Fibroblast of skin of right quadriceps (primary cell): ENCODE results near the gene ANKRD13A.

ENCODE experiments used
- DNase-seq: peaks from one replicate; pipeline ENCODE4 v3.0.0-alpha.2; 2013

The ANKRD13A gene

DNA sequence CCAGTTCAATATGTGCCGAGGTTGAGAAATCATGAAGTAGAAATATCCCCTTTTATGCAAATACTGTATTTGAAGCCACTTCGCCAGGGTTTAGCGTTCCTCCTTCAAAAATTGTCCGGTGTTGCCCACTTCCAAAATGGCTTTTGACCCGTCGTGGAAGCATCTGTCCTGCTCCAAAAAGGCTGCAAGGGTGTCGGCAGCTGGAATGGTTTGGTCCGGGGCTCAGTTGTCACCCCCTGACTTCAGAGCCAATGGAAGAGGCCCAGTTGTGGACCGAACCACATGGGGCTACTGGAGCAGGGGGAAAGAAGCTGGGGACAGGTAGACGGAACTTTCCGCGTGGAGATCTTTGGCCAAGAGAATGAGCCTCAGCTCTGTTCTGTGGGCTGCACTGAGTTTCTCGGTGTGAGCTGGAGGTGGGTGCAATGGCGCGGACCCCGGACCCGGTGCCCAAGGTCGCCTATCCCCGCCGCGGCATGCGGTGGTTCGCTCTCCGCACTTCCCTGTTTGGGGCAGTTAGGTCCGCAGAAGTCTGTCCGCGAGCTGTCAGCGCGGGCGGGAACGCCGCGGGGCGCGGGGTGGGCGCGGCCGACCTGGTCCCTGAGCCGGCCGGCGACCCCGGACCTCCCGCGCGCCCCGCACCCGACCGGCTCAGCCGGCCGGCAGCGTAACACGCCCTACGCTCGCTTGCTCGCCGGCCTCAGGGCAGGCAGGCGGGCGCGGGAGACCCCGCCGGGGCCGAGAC lies at the start of gene ANKRD13A:
Gene ANKRD13A (plus strand): TSS at position 527 of the 745 bp plus-strand sequence. CDS start 259 bp downstream, outside the sequence.
- DNase-seq, result peak; percentile 96

DNA sequence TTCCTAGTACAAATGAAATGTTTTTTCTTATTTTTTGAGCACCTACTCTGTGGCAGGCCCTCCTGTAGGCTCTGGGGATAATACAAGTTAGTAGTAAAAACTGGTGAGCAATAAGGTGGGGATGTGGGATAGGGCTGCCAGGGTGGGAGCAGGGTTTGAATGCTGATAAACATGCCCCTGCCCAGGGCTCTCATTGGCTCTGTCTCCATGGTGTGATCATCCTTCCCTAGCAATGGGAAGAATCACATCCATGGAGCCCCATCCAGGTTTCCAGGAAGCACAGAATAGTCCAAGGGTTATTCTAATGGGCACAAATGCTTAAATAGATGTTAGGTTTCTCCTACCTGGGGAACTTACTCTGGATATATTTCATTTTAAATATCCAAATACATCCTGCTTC lies 48.6 kb upstream of the ANKRD13A start:
- DNase-seq, result no peak

DNA sequence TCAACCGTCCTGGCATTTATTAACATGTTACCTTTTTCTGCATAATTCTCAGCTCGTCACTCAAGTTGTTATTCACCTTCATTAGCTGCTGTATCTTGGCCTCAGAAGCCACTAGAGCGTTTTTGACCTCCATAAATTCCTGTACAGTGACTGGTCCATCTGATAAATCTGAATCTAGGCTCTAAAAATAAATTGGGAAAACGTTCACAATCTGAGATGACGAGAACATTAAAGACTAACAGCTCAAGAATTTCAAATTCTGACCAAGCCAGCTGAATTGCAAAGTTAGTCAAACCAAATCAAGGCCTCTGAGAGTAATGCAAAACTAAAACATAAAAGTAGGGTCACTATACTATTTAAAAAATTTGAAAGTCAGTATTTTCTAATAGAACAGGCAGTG lies 48.1 kb upstream of the ANKRD13A start:
- DNase-seq, result peak; percentile 93

DNA sequence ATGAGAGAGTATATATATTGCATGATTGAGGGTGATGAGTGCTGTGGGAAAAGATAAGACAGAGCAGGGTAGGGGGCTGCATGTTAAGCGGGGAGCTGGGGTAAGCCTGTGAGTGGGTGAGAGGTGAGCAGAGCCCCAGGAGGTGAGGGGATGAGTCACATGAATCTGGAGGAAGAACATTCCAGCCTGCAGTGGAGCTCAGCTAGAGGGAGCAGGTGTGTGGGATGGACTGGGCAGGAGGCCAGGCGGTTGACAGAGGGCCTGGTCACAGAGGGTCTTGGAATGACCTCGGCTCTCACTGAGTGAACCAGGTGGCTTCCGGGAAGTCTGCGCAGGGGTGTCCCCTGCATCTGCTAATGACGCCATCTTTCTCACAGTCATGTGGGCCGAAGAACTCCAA lies 47.5 kb upstream of the ANKRD13A start:
- DNase-seq, result peak; percentile 79

DNA sequence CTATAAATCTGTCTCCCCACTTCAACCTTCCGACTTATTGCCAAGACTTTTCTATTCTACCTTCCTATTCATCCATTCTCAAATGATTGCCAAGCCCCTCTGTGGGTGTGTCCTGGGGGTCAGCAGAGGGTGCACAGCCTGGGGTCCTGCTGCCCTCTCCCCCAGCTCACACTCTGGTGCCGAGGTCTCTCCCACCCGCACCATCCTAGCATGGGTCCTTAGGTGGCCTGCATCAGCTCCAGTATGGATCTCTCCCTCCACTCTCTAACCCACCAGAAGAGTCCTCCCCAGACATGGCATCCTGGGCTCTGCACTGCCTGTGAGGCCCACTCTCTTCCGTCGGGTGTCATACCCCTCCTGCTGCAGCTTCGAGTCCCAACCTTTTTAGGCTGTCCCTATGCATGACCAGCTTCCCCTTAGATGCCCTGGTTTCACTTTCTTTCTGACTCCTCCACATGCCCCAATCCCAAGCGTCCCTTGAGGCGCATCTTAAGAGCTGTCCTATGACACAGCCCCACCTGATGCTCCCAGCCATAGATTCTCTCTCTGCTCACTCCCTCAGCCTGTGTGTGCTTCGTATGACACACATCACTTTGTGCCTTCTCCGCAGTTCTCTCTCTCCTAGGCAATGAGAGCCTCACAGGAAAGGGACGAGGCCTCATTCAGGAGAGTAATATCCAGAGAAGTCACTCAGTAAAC lies 46.9 kb upstream of the ANKRD13A start:
- no peak for DNase-seq

DNA sequence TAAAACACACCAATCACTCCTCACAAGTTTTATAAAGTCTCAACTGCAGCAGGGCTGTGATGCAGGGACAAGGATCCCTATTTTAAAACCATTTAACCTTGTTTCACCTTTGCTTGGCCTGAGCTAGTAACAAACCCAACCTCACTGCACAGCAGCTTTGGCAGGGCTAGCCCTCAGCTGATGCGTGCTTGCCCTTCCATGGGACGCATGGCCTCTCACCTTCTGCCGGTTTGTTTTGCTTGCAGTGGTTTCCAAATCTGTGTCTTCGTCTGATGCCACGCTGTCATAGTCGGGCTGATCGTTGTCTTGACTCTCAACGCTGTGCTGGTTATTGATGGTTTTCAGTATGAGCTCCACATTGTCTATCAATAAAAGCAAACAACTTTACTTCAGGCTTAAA lies 46.4 kb upstream of the ANKRD13A start:
- DNase-seq, result no peak

DNA sequence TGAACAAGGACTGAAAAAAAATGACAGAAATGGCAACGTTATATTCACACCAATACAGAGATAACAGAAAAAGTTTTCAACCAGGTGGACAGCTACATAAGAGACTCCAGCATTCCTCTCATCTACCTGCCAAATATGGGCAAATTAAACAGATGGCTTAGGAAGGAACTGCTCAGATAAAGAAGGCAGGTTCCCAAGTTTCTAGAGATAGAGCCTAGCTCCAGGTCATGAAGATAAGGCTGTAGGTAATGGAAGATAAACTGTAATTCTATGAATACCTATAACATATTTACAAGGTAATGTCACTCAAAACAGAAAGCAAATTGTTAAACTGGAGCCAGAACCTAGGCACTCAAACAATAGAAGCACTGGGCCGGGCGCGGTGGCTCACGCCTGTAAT lies 45.6 kb upstream of the ANKRD13A start:
- no peak for DNase-seq

DNA sequence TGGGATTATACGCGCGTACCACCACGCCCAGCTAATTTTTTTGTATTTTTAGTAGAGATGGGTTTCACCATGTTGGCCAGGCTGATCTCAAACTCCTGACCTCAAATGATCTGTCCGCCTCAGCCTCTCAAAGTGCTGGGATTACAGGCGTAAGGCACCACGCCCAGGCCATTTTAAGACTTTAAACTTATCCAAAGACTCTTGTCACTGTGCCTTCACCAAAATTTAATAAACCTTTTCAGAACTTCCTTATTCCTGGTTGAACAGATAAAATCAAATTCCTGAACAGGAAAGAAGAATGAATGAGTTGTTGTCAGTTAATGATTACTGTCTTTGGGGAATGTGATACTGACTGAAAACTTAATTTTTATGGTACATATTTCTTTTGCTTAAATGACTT lies 40.9 kb upstream of the ANKRD13A start:
- DNase-seq, result no peak

DNA sequence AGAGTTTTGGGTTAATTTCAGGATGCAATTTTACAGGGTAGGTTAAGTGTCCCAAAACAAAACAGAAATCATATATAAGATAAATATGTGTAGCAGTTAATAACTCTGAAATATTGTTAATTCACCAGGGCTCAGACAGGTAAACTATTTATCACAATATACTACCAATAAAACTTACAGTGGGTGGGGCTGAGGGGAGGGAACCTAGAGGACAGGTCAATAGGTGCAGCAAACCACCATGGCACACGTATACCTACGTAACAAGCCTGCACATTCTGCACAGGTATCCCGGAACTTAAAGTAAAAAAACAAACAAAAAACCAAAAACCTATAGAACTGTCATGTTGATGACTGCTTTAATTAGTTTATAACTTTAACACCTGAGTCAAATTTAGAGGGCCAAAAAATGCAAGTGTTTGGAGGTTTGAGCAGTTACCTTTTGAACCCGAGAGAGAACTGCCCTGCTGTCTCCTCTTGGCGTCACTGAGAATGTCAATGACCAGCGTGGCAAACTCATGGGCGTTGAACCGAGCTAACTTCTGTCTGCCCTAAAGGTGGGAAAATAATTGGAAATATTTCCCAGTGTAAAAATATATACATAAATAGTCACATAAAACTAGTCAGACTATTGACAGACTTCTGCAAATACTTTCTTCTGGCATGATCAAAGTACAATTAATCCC lies 39.7 kb upstream of the ANKRD13A start:
- no peak for DNase-seq

DNA sequence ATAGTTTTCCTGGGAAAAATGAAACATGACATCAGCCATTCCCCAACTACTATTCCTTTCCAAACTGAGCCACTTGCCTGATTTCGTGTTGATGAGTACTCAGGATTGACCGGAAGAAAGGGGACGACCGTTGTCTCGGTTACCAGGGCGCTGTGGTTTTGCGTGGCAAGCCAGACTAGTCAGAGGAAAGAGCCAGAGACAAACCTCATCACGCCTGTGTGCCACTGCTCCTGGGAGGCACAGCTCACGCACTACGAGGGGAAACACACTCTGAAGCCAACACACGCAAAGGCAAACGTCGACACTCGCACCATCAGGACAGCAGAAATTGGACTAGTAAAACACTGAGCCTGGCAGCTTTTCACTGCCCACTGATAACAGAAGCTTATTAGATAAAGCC lies 38.0 kb upstream of the ANKRD13A start:
- DNase-seq, result no peak

DNA sequence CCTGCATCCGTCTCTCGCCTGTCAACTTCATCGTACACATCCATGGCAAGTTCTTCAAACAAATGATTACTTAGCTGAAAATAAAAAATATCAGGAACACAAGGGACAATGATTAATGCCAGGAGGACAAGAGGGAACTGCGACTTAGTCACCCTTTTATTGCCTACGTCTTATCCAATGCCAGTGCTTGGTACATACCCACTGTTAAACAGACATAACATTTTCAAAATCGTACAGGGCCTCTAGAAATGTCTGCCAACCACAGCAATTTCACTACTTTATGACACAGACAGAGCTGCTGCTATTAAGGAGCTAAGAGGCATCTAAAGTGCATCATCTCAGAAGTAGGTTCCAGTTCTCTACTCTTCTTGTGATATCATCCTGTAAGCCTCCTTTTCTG lies 37.6 kb upstream of the ANKRD13A start:
- no peak for DNase-seq

DNA sequence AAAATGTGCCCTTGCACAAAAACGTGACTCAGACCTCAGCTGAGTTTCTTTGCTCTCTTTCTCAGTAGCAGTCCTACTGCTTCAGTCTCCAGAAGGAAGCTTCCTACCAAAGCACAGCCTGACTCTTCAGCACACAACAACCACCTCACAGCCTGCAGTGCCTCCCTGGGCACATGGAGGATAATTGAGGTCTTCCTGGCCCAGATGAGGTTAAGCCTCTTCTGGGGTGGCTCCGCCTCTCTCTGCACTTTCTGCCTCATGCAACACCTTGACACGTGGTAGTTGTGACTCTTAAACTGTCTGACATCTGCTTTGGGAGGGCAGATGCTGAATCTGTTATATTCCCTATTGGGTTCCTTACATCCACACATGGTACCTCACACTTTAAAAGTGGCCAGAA lies 36.8 kb upstream of the ANKRD13A start:
- DNase-seq, result no peak

DNA sequence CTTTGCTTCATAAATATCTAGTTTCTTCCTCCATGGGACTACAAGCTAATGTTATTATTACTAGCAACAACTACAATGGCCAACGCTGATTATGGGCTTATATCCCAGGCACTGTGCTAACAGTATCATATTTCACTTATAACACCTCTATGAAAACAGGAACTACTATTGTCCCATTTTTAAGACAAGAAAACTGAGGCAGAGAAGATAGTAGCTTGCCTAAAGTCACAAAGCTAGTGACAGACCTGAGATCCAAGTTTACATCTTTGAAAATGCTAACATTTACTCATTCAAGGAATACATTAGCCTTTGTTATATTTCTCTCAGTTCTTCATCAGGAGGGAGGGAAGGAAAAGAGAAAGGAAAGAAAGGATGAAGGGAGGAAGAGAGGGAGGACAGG lies 35.9 kb upstream of the ANKRD13A start:
- no peak for DNase-seq

DNA sequence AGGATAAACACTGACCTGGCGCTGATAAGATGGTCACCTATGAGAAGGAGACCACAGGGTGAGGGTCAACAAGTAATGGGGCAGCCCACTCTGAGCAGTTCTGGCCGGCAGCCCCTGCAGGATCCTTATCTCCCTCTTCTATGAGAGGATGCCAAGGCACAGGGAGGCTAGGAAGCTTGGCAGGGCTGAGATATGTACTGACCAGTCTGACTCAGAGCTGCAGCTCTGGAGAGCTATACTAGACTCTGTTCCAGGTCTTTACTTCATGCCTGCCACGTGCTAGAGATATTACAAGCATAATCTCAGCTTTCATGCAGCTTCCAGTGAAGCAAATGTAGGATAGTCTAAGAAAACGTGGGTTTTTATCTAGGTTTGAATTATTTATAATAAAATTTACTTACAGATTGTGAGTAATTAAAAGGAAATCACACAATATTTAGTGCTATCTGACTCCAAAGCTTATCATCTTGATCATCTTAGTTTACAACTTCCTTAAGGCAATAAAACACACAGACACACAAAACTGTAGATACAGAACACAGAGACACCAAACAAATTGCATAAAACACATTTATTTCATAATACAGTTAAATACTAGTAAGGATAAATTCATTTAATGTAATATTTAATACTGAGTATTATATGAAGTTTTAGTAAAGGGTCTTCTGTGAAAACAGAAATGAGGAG lies 35.3 kb upstream of the ANKRD13A start:
- DNase-seq, result no peak

DNA sequence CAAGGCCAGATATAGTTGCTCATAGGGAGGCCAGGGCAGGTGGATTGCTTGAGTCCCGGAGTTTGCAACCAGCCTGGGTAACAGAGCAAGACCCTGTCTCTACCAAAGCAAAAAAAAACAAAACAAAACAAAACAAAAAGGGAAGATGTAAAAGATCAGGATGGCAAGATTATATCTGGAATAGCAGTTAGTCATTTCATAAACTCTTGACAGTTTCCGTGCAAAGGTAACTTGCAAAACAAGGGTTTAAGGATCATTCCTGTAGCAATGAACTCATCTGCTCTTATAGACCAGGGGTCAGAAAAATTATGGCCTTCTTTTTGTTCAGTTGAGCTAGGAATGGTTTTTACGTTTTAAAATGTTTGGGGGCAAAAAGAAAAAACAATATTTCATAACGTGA lies 32.7 kb upstream of the ANKRD13A start:
- DNase-seq, result no peak

DNA sequence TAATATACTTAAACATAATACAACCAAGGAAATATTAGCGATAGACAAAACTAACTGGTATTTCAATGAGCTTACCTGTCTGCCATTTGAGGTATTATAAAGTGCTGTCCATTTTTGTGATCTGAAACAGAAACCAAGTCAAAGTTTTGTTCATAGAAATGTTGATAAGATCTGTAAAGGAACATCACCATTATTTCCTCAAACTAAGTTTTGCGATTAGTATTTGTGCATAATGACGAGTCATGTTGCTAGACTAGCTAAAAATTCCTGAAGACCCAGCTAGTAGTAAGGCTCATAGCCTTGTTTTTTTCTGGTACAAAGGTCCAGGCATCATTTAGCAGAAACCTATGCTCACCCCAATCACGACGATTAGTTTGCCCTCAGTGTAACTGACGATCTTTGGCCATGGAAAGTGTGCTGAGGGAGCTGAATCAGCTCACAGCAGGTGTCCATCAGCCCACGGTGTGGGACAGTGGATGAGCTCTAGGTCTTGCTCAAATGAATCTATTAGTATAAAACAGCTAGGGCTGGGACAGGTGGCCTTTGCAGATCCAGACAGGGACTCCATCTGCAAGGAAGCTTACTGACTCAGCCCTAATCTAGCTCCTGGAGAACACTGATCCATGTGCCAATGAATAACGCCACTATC lies 31.7 kb upstream of the ANKRD13A start:
- no peak for DNase-seq

DNA sequence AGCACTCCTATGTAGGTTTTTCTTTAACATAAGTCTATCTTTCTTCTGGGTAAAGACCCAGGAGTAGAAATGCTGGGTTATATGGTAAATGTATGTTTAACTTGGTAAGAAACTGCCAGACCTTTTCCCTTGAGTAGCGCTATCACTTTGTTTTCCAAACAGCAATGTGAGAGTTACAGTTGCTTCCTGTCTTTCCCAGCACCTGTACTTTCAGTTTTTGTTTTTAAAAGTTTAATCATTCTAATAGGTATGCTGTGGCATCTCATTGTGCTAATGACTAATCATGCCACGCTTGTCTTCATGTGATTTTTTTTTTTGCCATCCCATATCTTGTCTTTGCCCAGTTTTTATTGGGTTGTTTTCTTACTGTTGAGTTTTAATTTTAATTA lies 31.2 kb upstream of the ANKRD13A start:
- no peak for DNase-seq

DNA sequence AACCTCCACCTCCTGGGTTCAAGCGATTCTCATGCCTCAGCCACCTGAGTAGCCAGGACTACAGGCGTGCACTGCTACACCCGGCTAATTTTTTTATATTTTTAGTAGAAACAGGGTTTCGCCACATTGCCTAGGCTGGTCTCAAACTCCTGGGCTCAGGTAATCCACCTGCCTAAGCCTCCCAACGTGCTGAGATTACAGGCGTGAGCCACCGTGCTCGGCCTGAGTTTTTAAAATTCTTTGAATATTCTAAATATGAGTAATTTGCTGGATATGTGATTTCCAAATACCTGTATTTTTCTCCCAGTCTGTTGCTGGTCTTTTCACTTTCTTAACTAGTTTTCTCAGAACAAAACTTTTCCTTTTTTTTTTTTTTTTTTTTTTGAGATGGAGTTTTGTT lies 30.4 kb upstream of the ANKRD13A start:
- DNase-seq, result no peak

DNA sequence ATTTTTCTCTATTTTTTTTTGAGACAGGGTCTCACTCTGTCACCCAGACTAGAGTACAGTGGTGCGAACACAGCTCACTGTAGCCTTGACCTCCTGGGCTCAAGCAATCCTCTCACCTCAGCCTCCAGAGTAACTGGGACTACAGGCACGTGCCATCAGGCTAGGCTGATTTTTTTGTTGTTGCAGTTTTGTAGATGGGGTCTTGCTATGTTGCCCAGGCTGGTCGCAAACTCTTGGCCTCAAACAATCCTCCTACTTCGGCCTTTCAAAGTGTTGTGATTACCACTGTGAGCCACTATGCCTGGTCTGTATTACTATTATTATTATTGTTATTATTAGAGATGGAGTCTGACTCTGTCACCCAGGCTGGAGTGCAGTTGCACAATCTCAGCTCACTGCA lies 26.4 kb upstream of the ANKRD13A start:
- no peak for DNase-seq

DNA sequence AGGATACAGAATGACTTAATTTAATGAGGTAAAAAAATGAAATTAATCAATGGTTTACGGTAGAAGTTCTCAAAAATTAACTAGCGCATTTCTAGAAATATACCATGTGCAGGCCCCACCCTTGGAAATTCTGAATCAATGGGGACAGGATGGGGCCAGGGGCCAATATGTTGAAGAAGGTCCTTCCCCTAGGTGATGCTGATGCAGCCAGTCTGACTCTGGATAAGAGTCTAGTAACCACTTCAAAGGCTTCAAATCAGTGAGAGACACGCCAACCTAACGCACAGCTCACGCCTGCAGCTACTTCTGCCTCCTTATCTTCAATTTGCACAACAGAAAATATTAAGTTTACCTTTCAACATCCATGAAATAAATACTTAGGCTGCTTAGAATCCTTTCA lies 17.9 kb upstream of the ANKRD13A start:
- DNase-seq, result no peak

DNA sequence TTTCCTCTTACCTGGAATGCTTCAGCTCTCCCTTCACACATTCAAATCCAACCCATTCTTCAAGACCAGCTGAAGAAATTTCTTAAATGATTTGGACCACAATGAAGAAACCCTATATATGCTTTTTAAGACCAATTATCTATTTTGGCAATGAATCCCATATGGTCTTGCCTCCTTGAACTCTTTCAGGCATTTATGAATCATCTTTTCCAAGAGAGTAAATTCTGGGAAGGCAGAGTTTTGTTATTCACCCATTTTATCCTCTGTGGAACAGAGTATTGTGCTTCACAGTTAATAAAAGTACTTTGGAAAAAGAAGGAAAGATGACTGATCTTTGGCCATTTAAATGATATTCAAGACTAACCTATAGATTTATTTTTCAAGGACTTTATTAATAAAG lies 17.0 kb upstream of the ANKRD13A start:
- peak; percentile 82 for DNase-seq

DNA sequence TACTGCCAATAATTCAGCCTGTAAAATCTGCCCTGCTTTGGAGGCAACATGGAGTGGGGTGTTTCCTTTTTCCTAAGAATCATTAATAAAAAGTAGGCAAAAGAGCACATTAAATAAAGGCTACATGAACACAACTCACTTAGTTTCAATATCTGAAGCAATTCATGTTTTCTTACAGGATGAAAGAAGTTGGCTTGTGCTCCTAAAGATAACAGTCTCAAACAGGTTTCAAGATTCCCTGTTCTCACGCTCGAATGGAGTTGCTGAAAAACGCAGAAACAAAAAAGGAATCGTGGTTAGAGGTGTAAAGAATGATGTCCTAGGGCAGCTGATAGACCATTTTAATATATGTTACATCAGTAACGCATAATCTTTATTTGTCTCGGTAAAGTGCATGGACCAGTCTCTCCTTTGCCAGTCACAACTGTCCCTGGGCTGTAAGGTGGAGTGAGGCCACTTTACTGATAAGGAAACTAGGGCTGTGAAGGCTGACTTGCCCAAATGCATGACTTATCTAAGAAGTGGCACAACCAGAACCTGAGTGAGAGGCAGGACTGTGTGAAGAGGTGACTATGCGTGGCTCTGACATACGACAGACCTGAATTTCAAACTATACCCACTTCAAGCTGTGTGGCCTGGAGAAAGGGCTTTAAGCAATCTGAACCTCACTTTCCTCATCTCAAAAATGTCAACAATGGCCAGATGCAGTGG lies 15.6 kb upstream of the ANKRD13A start:
- no peak for DNase-seq
